HG03175 (cell line): ENCODE results near the gene CYP39A1.

Source experiments
- ATAC-seq: cut with Tn5 transposase; IDR thresholded peaks from one replicate; pipeline ENCODE4 v1.9.1; 2021; ENCODE audit warnings: mild to moderate bottlenecking, moderate library complexity; ENCODE audit not compliant: unreplicated experiment

CYP39A1 gene

GRCh38 chr6:46521464-46521971, 131.1 kb downstream of the CYP39A1 start:
- no peak for ATAC-seq

GRCh38 chr6:46517202-46517601, 135.4 kb downstream of the CYP39A1 start:
- no peak for ATAC-seq

GRCh38 chr6:46513533-46513932, 139.1 kb downstream of the CYP39A1 start:
- ATAC-seq: no peak

- no peak for ATAC-seq
Observed at GRCh38 chr6:46511320-46511719, 141.3 kb downstream of the CYP39A1 start.

GRCh38 chr6:46510651-46511050, 142.0 kb downstream of the CYP39A1 start:
- ATAC-seq: no peak

GRCh38 chr6:46509981-46510510, 142.6 kb downstream of the CYP39A1 start:
- ATAC-seq: no peak

- no peak for ATAC-seq
Observed at GRCh38 chr6:46509063-46509462, 143.6 kb downstream of the CYP39A1 start.

- ATAC-seq: no peak
Observed at GRCh38 chr6:46507426-46507825, 145.2 kb downstream of the CYP39A1 start.

- no peak for ATAC-seq
Observed at GRCh38 chr6:46505693-46506512, 146.7 kb downstream of the CYP39A1 start.

GRCh38 chr6:46504242-46504641, 148.4 kb downstream of the CYP39A1 start:
- no peak for ATAC-seq

- ATAC-seq: no peak
Observed at GRCh38 chr6:46502486-46503119, 150.0 kb downstream of the CYP39A1 start.

GRCh38 chr6:46501136-46502089, 151.2 kb downstream of the CYP39A1 start:
- no peak for ATAC-seq

GRCh38 chr6:46500382-46500781, 152.2 kb downstream of the CYP39A1 start:
- ATAC-seq: no peak
